ENCODE data around the gene PPP1R3F. TPM values are rescaled to one million over a fixed set of nuclear protein-coding genes. Genes with fewer than 3 reads are reported as not detected.
A peak's percentile ranks its signal among the peaks of the same experiment; 100 is the strongest.

The PPP1R3F gene
- total RNA-seq, 1 donor from 2014 or later = 6.6 TPM

DNA sequence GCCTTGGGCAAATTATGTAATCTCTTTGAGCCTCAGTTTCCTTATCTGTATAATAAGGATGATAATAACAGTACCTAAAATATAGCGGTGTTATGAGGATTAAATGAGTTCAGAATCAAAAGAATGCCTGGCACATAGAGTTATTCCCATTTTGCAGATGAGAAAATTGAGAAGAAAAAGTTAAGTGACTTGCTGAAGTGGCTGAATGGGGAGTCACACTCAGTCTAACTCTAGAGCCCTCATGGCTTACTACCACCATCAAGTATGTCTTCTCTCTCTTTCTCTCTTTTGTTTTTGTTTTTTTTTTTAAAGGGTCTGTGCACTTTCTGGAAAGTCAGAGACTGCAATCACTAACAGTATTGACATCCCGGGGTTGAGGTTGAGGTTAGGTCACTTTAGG, 37.1 kb upstream of the PPP1R3F start:
- TF ChIP-seq EZH2 (IDR thresholded peaks at IDR 0.05; ENCODE audit: insufficient read depth, low read length) = no peak
- TF ChIP-seq, protein P1, sequence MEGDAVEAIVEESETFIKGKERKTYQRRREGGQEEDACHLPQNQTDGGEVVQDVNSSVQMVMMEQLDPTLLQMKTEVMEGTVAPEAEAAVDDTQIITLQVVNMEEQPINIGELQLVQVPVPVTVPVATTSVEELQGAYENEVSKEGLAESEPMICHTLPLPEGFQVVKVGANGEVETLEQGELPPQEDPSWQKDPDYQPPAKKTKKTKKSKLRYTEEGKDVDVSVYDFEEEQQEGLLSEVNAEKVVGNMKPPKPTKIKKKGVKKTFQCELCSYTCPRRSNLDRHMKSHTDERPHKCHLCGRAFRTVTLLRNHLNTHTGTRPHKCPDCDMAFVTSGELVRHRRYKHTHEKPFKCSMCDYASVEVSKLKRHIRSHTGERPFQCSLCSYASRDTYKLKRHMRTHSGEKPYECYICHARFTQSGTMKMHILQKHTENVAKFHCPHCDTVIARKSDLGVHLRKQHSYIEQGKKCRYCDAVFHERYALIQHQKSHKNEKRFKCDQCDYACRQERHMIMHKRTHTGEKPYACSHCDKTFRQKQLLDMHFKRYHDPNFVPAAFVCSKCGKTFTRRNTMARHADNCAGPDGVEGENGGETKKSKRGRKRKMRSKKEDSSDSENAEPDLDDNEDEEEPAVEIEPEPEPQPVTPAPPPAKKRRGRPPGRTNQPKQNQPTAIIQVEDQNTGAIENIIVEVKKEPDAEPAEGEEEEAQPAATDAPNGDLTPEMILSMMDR (IDR thresholded peaks at IDR 0.05; ENCODE audit: insufficient read depth, low read depth, low read length) = no peak
- no peaks in the 10 kb centered on the region for H3K79me2 ChIP-seq (ENCODE audit: insufficient read depth, low read length)
- no peak overlapping the region for H3K4me2 ChIP-seq (ENCODE audit: low read length)
- no peaks in the 10 kb centered on the region for H3K36me3 ChIP-seq (ENCODE audit: insufficient read depth, low read length)
- H4K20me1 ChIP-seq (ENCODE audit: insufficient read depth, low read length) = no peaks in the 10 kb centered on the region
- no peak overlapping the region for H3K4me3 Mint-ChIP-seq (ENCODE audit: unreplicated experiment)
- FAIRE-seq (no peak), DNase-seq (ENCODE audit: low read depth) (no peak)
- H2AFZ ChIP-seq (ENCODE audit: low read depth, low read length) = no peak overlapping the region
- no peaks in the 10 kb centered on the region for H3K36me3 Mint-ChIP-seq (ENCODE audit: low read depth, unreplicated experiment)
- H3K9me3 ChIP-seq (ENCODE audit: insufficient read depth, low read depth, low read length) = no peaks in the 10 kb centered on the region
- peaks cover 3% of the 10 kb centered on the region for H3K27me3 Mint-ChIP-seq (ENCODE audit: low read depth, unreplicated experiment)
- H3K4me1 ChIP-seq (ENCODE audit: insufficient read depth, low read length) = no peaks in the 10 kb centered on the region
- H3K4me3 ChIP-seq (ENCODE audit: insufficient read depth, low read depth, low read length) = no peak overlapping the region
- no peaks in the 10 kb centered on the region for H3K4me1 Mint-ChIP-seq (ENCODE audit: low read depth, unreplicated experiment)
- H3K27ac ChIP-seq (ENCODE audit: low read depth, low read length) = no peak overlapping the region
- no peak overlapping the region for H3K9ac ChIP-seq (ENCODE audit: low read length)
- peak overlapping the region; percentile 31 for H3K27ac Mint-ChIP-seq (ENCODE audit: unreplicated experiment)
- H3K27me3 ChIP-seq (ENCODE audit: insufficient read depth, low read length) = no peaks in the 10 kb centered on the region
- H3K9me3 Mint-ChIP-seq (ENCODE audit: unreplicated experiment) = no peaks in the 10 kb centered on the region

DNA sequence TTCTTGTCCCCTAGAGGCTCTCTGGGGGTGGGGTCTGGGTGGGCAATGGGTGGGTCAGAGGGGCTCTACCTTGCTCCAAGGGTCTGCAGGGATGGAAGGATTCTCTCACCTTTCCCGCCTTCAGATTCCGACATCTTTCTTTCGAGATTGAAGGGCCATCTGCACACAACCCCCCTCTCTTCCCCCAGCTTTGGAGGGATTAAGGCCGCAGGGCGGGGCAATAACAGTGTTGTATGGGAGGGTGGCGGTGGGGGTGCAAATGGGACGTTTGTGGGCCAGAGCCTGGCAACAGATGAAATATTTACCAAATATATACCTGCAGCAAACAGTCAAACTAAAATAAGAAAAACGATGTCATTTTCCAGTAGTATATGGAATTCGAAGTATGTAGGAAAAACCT, 36.4 kb upstream of the PPP1R3F start, which contains the start of gene CACNA1F:
Gene CACNA1F, minus strand, starts transcription at position 165 of the 400 bp plus-strand sequence. Its CDS starts 31 bp downstream, at position 134.
- H3K4me3 Mint-ChIP-seq (ENCODE audit: unreplicated experiment) = no peak within 1 kb of the TSS
- peak within 1 kb of the TSS; percentile 34 for H2AFZ ChIP-seq (ENCODE audit: low read depth, low read length)

More for the DNA sequence above, 36.4 kb upstream of the PPP1R3F start, which contains the start of gene CACNA1F:
- no peaks in the 10 kb centered on the region for H3K36me3 ChIP-seq (ENCODE audit: insufficient read depth, low read length)
- H4K20me1 ChIP-seq (ENCODE audit: insufficient read depth, low read length) = no peaks in the 10 kb centered on the region
- H3K9ac ChIP-seq (ENCODE audit: low read length) = no peak within 1 kb of the TSS
- Mint-ChIP-seq H3K4me1 (ENCODE audit: low read depth, unreplicated experiment) (no peaks in the 10 kb centered on the region), H3K9me3 (ENCODE audit: unreplicated experiment) (no peaks in the 10 kb centered on the region), H3K36me3 (ENCODE audit: low read depth, unreplicated experiment) (no peaks in the 10 kb centered on the region), H3K27me3 (ENCODE audit: low read depth, unreplicated experiment) (no peaks in the 10 kb centered on the region), H3K27ac (ENCODE audit: unreplicated experiment) (peak within 1 kb of the TSS; percentile 31)
- H3K4me2 ChIP-seq (ENCODE audit: low read length) = peak within 1 kb of the TSS; percentile 48
- TF ChIP-seq EZH2 (IDR thresholded peaks at IDR 0.05; ENCODE audit: insufficient read depth, low read length) = no peak
- TF ChIP-seq, protein P1 (IDR thresholded peaks at IDR 0.05; ENCODE audit: insufficient read depth, low read depth, low read length) = no peak
- FAIRE-seq (no peak), DNase-seq (ENCODE audit: low read depth) (no peak)
- H3K27me3 ChIP-seq (ENCODE audit: insufficient read depth, low read length) = no peaks in the 10 kb centered on the region
- H3K27ac ChIP-seq (ENCODE audit: low read depth, low read length) = no peak within 1 kb of the TSS
- no peaks in the 10 kb centered on the region for H3K9me3 ChIP-seq (ENCODE audit: insufficient read depth, low read depth, low read length)
- no peaks in the 10 kb centered on the region for H3K79me2 ChIP-seq (ENCODE audit: insufficient read depth, low read length)
- H3K4me3 ChIP-seq (ENCODE audit: insufficient read depth, low read depth, low read length) = no peak within 1 kb of the TSS
- H3K4me1 ChIP-seq (ENCODE audit: insufficient read depth, low read length) = no peaks in the 10 kb centered on the region
